NCI-H446 (cell line): ENCODE data around the gene IL16.
"Not testable (repeated sequence)": the region's sequence is repeated elsewhere in the genome, so short reads cannot be mapped to it uniquely, and the experiment has no call there.

ENCODE experiments used
- DNase-seq, 2 experiments: peaks; one replicate each; lab custom pipeline; 2025; lab: John Stamatoyannopoulos, UW

Gene IL16

DNA sequence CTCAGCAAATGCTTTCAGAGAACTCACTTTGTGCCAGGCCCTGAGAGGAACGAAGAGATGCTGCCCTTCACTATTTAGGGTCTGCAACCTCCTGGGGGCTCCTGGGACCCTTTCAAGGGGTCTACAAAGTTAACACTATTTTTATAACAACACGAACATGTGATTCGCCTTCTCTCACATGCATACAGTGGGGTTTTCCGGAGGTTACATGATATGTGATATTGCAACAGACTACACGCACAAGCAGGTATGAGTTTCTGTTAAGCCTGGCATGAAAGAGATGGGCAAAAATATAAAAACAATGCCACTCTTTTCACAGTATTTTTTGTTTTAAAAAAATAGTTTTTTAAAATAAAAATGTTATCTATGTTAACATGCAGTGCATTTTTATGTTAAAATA is 117.0 kb downstream of the IL16 start:
- no peak for DNase-seq

DNA sequence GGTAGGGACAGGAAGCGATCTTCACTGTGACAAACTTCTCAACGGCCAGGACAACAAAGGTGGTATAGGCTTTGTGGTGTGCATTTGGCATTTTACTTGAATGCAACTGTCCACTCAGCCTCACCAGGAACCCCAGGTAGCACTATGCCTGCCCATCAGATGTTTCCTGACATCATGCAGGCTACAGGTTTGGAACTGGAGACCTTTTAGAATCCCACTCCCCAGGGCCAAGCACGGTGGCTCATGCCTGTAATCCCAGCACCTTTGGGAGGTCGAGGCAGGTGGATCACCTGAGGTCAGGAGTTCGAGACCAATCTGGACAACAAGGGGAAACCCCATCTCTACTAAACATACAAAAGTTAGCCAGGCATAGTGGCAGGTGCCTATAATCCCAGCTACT is 117.7 kb downstream of the IL16 start:
- DNase-seq = no peak

DNA sequence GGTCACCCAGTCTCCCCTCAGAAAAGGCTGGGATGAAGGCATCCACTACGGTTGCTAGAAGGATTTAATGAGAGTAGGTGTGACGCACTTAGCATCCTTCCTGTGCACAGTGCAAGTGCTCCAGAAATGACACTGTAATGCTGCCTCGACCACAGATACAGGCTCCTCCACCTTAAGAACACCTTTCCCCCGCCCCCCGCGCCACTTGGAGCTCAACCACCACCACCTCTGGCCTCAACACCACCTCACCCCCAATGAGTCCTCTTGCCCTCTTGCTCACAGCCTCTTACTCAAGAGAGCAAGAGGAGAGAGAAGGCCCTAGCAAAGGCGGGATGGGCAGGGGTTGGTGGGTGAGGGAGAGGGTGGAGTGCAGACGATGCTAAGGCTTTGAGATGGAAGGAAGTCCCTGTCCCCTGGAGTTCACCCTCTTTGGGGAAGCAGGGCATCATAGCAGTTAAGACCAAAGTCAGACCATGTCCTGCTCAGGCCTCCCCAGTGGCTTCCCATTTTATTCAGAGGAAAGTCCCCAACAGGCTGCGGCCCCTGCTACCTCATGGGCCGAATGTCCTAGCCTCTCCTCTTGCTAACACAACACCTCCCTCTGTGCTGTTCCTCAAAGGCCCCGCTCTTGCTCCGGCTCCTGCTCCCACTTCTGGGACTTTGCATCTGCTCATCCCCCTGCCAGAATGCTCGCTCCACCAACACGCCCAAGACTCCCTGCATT is 118.9 kb downstream of the IL16 start:
- DNase-seq = no peak

DNA sequence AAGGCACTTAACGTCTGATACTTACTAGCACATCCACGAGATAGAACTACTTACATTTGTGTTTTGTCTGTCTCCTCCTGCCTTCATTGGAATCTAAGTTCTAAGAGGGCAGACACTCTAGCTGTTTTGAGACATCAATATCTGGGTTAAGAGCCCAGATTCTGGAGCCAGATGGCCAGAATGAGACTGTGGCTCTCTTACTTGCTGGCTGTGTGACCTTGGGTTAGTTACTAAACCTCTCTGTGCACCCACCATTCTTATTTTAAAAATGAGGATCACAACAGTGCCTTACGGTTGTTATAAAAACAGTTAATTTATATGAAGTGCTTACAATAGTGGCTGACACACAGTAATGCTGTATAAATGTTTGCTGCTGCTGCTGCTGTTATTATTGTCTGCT is 119.6 kb downstream of the IL16 start:
- no peak for DNase-seq

DNA sequence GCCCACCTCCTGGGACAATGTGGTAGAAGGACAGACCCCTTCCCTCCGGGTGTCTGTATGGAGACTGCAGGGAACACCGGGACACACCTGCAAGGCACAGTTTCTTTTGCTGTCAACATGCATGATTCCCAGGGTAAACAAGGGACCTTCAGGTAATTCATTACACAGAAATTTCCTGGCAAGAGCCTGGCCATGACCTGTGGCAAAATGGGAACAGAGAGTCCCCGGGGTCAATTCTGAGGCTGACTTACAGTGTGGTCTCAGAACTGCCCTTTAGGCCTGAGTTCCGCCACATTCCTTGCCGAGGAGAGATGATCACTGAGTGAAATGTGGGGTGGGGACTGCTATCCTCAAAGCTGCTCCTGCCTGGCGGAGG is 121.0 kb downstream of the IL16 start:
- no peak for DNase-seq

DNA sequence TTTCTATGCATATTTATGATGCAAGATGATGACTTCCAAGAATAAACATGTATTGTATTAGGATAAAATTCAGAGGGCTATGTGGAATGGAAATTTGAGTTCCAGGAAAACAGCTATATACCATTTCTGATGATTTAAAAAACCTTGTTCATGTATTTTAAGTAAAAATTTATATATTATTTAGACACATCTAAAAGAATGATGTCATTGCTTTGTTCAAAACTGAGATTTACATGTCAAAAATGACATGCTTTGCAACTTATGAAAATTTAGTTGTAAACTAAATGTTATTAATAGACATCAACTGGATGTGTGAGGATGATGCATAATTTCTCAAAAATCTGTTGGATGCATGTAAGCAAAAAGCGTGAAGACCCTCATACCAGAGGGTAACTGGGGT is 125.0 kb downstream of the IL16 start:
- no peak for DNase-seq

DNA sequence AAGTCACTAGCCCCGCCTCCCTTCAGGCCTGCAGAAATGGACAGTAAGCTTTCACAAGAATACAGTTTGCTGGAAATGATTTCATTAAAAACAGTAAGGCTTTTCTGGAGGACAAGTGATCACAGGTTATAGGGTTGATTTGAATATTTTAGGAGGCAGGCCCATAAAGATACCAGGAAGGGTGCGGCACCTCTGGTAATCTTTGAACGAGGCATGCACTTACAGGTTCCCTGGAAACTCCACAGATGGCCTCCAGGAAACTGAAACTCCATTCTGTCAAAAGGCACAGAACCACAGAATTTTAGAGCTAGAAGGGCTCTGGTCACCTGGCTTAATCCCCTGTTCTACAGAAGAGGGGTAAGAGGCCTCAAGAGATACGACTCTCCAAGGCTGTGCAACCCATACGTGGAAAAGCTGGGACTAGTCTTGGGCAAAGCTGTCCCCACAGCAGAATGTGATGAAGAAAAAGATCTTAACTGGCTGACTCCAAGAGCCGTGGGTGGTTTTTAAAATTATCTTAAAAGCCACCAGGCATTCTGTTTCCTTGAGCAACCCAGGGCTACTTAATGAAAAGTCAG is 126.1 kb downstream of the IL16 start:
- DNase-seq = no peak

DNA sequence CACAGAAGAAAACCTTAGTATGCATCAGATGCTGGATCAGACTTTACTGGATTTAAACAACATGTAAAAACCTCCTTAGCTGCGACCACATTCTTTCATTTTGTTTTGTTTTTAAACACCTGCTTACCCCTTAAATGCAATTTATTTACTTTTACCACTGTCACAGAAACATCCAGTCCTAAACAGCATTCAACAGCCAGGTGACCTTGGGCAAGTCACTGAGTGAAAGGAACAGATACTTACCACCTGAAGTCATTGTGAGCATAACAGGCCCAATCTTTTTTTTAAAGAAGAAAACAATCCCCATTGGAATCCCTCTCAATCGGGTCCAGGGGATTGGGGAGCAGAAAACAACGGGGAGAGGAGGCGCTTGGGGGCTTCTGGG is 126.9 kb downstream of the IL16 start:
- no peak for DNase-seq

DNA sequence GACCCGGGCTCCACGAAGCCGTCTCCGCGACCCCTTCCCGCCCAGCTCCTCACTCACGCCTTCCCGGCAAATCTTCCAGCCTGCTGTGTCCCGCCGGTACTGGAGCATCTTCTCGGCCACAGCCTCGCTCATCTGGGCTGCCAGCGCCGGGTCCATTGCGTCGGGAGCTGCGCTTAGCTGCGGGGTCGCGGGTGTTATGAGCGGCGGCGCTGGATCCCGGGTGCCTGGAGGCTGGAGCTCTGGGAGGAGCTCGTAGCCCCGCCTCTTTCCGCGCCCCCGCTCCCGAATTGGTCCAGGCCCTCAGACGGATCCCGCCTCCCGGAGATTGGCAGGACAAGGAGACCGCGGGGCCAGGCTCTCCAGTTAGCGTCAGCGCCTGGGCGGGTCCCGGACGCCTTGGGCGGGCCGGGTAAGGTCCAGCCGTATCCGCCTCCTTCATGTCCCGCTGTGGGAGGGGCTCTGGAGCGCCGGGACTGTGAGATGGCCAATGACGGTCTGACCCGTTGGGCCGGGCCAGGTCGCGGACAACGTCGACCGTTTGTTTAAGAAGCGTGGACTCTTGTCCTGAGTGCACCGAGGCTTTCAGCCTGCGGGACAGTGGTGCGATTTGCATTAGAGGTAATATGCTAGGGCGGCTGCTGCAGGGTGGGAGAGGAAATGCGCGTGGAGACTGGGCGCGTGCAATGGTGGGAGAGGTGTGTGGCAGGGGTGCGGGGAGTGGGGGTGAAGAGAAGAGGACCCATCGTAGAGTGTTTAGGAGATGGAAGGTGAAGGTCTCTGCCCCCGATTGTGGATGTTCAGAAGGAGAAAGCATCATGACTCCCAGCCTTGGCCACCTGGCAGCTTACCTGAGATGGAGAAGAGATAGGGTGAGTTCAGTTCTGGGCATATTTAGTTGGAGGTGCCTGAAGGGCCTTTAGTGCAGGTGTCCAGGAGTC is 127.5 kb downstream of the IL16 start, which contains the start of gene STARD5:
Gene STARD5, minus strand, starts transcription at position 198 of the 938 bp plus-strand sequence. Its CDS starts 42 bp downstream, at position 156.
- peak; percentile 80 to 96 for DNase-seq

DNA sequence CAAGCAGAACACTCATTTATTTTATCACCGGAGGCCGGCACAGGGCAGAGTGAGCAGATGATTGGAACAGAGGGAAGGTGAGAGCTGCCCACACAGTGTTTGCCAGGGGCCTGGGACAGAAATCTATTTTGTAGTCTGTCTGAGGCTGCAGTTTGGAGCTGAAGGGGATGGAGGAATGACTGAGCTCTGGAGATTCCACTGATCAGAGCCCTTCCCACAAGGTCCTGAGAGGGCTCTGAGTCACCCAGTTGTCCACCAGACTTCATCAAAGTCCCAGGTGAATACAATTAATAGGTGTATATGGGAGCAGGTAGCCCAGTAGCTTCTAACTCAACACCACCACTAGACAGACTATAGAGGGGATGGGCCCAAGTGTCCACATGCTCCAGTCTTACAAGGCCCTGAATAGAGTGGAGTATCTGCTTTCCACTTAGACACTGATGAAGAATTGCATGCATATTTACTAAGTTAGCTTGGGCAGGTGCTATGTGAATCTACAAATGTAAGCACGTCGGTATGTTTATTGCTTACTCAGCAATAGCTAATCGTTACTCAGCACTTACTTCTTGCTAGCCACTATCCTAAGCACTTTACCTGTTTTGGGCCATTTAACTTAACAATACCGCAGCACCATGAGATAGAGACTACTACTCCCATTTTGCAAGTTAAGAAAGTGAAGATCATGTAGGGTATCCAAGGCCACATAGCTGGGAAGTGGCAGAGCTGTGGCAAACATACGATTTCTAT is 130.0 kb downstream of the IL16 start:
- no peak for DNase-seq

DNA sequence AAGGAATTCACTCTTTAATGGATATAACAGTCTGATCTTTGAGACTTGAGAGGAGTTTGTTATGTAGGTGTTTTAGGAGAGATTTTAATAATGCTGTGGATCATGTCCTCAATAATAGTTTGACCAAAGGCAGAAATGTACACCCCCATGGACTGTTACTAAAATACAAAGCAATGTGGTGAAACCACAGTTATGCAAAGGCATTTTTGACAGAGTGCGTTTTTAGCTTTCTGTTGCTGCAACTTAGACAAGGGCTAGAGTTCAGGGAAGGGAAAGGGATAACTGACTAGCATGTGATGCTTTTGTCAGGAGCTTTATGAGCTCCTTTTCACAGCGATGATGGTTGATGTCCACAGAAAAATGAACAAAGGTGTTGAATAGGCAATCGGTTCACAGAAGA is 130.8 kb downstream of the IL16 start:
- DNase-seq = no peak

DNA sequence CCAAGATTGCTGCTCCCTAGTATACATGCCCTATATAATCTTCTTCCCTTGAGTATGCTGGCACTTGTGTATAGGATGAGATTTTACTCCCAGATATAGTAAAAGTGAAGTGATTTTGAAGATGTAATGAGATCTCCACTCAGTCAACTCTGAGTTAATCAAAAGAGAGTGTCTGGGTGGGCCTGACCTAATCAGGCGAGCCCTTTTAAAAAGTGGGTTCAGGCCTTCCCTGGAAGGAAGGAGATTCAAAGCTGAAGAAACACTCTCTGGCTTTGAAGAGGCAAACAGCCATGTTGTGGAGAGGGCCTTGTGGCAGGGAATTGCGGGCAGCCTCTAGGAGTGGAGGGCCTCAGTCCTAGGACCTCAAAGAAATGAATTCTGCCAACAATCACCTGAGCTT is 132.8 kb downstream of the IL16 start:
- DNase-seq = no peak

DNA sequence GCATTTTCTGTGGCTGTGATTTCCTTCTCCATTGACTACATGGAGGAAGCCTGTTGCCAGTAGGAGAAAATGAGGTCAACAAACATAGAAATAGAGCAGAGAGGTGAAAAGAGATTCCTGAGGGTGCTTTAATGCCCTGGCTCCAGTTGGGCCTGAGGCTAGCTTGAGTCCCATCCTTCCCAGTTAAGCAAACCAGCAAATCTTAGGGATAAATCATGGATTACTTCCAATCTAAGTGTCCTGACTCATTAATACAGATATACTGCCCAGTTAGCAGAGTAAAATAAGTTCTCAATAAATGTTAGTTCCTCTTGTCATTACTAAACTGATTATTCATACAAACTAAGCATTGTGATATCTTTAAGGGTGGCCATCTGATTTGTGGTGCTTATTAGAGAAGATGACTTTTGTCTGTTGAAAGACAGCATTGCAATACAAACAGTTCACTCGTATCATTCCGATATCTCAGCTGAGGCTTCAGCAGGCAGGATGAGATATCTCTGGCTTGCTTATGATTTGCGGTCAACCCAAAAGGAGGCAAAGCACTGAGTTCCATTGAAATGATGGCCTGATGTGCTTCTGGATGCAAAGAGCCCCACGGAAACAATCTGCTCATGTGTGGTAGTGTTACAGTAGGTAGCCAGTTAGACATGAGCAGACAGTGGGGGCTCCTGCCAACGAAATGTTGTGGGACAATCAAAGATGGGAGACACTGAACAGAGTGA is 133.8 kb downstream of the IL16 start:
- no peak for DNase-seq

DNA sequence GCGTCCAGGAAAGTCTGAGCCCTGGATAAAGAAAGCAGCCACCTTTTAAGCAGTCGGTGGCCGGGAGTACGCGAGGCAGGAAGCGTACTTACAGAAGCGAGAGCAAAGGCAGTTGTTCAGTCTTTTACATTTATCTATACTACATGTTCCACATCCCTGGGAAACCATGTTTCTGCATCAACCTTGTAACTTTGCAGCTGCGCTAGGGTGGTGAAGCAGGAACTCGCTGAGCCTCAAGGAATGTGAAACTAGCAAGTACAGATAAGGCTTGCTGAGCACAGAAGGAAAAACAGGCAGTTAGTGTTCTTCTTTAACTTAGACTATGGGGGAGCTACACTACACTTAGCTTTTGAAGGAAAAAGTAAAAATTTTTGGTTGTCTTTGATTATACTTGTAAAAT is 134.5 kb downstream of the IL16 start:
- DNase-seq = not testable (repeated sequence)

DNA sequence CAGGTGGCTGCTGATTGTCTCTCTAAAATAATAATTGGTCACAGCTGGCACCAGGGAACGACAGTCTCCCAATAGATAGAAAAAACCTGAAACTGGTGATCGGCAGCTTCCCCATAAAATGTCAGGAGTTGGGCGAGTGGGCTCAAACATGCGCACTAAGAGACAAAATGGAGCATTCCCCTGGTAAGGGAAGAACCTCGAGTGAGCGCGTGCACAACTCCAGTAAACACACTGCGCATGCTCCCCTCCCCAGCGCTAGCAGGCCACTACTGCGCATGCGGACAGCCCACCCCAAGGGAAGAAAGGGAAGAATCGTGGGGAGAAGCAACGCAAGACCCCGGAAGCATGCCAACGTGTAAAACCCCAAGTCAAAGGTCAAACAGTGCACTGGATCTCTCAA is 134.9 kb downstream of the IL16 start:
- DNase-seq = no peak

DNA sequence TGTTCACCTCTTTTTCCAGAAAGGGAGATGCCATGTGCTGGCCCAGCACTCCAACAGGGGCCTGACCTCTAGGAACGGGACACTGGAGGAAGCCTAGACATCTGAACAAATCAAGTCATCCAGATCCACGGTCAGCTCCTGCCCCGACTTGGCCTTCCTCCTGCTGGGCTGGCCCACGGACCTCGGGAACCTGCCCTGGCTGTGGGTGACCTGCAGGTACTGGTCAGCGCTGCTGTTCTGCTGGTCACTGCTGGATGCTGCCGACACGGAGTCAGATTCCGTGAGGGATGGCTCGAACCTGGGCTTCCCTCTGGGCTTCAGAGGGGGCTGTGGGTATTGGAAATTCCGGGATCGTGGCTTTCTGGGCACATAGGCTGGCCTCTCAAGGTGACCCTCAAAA is 135.6 kb downstream of the IL16 start:
- no peak for DNase-seq

DNA sequence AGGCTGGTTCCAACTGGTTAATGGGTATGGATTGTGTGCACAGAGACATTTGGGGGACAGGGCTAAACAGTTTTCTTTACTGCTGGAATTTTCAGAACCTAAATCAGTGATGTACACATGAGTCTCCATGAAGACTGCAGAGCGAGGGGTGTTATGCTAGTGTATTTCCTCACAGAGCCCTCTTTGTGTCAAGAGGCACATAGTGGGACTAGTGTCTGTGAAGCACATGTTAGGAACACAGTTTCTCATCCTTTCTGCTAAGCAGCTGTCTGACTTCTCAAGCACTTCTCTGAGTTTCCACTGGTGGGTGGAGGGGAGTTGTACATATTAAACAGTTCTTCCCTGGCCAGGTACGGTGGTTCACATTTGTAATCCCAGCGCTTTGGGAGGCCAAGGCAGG is 136.7 kb downstream of the IL16 start:
- no peak for DNase-seq

DNA sequence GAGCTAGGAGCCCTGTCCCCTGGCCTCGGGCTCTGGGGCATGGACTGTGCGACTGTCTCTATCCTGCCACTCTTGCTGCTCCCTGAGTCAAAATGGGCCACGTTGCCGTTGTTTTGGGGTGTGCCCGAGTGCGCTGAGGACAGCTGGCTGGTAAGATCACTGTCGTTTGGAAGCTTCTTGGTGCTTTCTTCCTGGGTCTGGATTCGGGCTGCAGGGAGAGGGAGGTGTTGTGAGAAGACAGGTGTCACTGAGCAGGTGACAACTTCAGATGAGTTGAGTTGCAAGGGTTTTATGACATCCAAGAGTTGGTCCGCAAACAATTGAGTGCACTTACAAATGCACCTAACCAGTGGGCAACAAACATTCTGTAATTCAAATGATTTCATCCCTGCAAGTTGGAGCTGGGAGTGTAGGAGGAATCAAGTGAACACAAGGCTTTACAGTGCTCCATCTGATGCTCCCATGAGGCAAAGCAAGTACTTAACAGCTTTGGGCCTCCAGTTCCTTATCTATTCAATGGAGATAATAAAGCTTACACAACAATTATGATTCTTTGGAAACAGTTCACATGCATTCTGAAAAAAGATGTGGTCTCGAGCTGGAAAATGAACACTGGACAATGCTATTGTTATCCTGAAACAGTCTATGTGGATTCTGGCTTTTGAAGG is 138.2 kb downstream of the IL16 start:
- no peak for DNase-seq

DNA sequence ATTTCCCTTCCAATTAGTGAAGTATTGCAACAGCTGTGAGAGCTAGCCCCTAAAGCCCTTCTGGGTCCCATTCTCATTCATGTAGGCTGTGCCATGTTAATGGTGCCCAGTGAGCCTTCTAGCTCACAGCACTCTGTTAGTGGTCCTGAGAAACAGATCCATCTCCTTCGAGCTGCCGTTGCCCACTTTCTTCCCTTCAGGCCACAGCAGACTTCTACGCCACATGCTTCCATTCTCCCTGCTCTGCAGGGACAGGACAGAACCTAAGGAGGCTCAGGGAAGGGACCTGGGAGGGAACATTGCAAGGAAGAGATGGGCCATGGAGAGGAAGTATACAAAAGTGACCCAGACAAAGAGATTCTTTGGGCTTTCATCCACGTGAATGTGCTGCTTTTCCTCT is 139.0 kb downstream of the IL16 start:
- no peak for DNase-seq

DNA sequence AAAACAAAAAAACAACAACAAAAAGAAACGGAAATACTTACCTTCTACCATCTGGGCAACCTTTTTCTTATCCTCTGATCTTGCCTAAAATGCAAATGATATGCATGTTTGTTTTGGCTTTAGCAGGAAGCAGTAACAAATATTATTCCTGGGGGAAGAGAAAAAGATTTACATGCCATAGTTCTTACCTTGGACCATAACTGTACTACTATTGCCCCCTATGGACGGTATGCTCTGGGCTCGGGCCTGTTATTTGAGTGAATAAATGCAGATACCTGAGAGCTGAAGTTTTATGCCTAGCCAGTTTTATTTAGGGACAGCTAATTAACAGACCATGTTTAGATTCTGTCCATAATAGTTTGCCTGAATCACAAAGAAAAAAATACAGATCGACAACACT is 139.9 kb downstream of the IL16 start:
- DNase-seq = no peak

DNA sequence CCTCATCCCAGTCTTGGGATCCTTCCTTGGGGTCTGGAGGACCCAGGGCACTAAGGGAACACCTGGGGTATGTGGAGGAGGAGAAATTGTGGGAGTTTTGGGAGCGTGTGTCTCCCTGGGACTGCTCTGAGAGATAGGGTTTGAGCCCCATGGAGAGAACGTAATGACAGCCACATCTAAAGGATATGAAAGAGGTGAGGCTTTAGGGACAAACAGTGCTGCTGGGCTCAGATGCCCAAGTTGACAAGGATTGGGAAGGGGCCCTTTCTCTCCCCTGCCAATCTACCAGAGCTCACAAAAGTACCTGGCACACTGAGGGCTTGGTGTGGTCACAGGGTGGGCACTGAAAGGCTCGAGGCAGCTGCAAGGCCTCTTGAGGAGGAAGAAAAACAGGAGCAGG is 140.6 kb downstream of the IL16 start:
- no peak for DNase-seq
